Breast epithelium (tissue), 3 donors: ENCODE results near the gene AQR.

Experiments used
- CTCF ChIP-seq, 3 donors: fragments of 450-650 bp; IDR thresholded peaks; one replicate each; pipeline ENCODE4 v1.5.1; 2016 to 2017; ENCODE audit warnings: antibody characterized with exemption in 3 of 3, mild to moderate bottlenecking in 3 of 3, moderate library complexity in 3 of 3
- POLR2A ChIP-seq: fragments of 450-650 bp; IDR thresholded peaks from one replicate; pipeline ENCODE4 v1.6.1; 2016; ENCODE audit warnings: antibody characterized with exemption, mild to moderate bottlenecking, moderate library complexity
- POLR2AphosphoS5 ChIP-seq, 3 donors: sonication (generic); formaldehyde crosslinking; IDR thresholded peaks; one replicate each; pipeline ENCODE4 v1.6.1; 2017; ENCODE audit warnings: antibody characterized with exemption in 3 of 3

- TF ChIP-seq CTCF (IDR thresholded peaks at IDR 0.05) (no peak), POLR2A (no peak), POLR2AphosphoS5 (IDR thresholded peaks at IDR 0.05) (no peak)
Measured at GRCh38 chr15:34892963-34893591, 76.5 kb downstream of the AQR start.
